HUES6 (cell line): ENCODE data around the gene ASTL.

Source experiments
- H3K27ac ChIP-seq: 2 replicates; pipeline ENCODE4 v1.7.0; 2013; ENCODE audit warnings: low read depth, mild to moderate bottlenecking, low read length, inconsistent platforms
- H3K27me3 ChIP-seq: 2 replicates; pipeline ENCODE4 v1.6.1; 2013; ENCODE audit warnings: low read length; ENCODE audit not compliant: control insufficient read depth, insufficient read depth
- H3K36me3 ChIP-seq: 2 replicates; pipeline ENCODE4 v1.6.1; 2013; ENCODE audit warnings: low read length; ENCODE audit not compliant: control insufficient read depth, insufficient read depth
- H3K4me1 ChIP-seq: 2 replicates; pipeline ENCODE4 v1.6.1; 2013; ENCODE audit warnings: low read length; ENCODE audit not compliant: control insufficient read depth, insufficient read depth
- H3K4me3 ChIP-seq: 2 replicates; pipeline ENCODE4 v1.5.1; 2013; ENCODE audit warnings: low read depth, low read length
- H3K9ac ChIP-seq: one replicate; pipeline ENCODE4 v1.6.1; 2013; ENCODE audit warnings: mild to moderate bottlenecking, low read length
- H3K9me3 ChIP-seq: 2 replicates; pipeline ENCODE4 v1.6.1; 2013; ENCODE audit warnings: low read depth, low read length; ENCODE audit not compliant: control insufficient read depth, insufficient read depth

Gene ASTL

GRCh38 chr2:96114903-96115581 lies 23.3 kb downstream of the ASTL start:
- H3K27ac ChIP-seq, result no peak overlapping the region
- H3K4me3 ChIP-seq, result no peak overlapping the region
- peaks cover 57% of the 10 kb centered on the region for H3K27me3 ChIP-seq
- no peak overlapping the region for H3K9ac ChIP-seq
- H3K4me1 ChIP-seq, result peaks cover 11% of the 10 kb centered on the region
- no peaks in the 10 kb centered on the region for H3K36me3 ChIP-seq
- H3K9me3 ChIP-seq, result no peaks in the 10 kb centered on the region

GRCh38 chr2:96114546-96114902 lies 23.8 kb downstream of the ASTL start:
- Histone ChIP-seq H3K4me3 (no peak overlapping the region), H3K4me1 (peaks cover 11% of the 10 kb centered on the region), H3K36me3 (no peaks in the 10 kb centered on the region), H3K9me3 (no peaks in the 10 kb centered on the region), H3K9ac (no peak overlapping the region), H3K27ac (no peak overlapping the region), H3K27me3 (peaks cover 52% of the 10 kb centered on the region)

- Histone ChIP-seq H3K4me3 (no peak overlapping the region), H3K9me3 (no peaks in the 10 kb centered on the region), H3K27ac (no peak overlapping the region)
Measured at GRCh38 chr2:96113951-96114350, 24.4 kb downstream of the ASTL start.

GRCh38 chr2:96113367-96113677 lies 25.0 kb downstream of the ASTL start:
- Histone ChIP-seq H3K27me3 (peaks cover 40% of the 10 kb centered on the region), H3K27ac (no peak overlapping the region), H3K4me1 (peaks cover 23% of the 10 kb centered on the region), H3K4me3 (no peak overlapping the region), H3K9me3 (no peaks in the 10 kb centered on the region), H3K9ac (no peak overlapping the region), H3K36me3 (no peaks in the 10 kb centered on the region)

More at GRCh38 chr2:96113951-96114350, 24.4 kb downstream of the ASTL start:
- Histone ChIP-seq H3K27me3 (peaks cover 46% of the 10 kb centered on the region), H3K9ac (no peak overlapping the region), H3K36me3 (no peaks in the 10 kb centered on the region), H3K4me1 (peaks cover 17% of the 10 kb centered on the region)

- H3K4me3 ChIP-seq, result no peak overlapping the region
- H3K9me3 ChIP-seq, result no peaks in the 10 kb centered on the region
- H3K36me3 ChIP-seq, result no peaks in the 10 kb centered on the region
- no peak overlapping the region for H3K9ac ChIP-seq
- H3K4me1 ChIP-seq, result peaks cover 29% of the 10 kb centered on the region
- H3K27me3 ChIP-seq, result peaks cover 34% of the 10 kb centered on the region
- no peak overlapping the region for H3K27ac ChIP-seq
Measured at GRCh38 chr2:96112501-96113366, 25.6 kb downstream of the ASTL start.

GRCh38 chr2:96111823-96112500 lies 26.3 kb downstream of the ASTL start:
- Histone ChIP-seq H3K27ac (no peak overlapping the region), H3K27me3 (peaks cover 26% of the 10 kb centered on the region), H3K4me1 (peaks cover 28% of the 10 kb centered on the region)

GRCh38 chr2:96111257-96111640 lies 27.1 kb downstream of the ASTL start:
- Histone ChIP-seq H3K4me3 (no peak overlapping the region), H3K9me3 (no peaks in the 10 kb centered on the region), H3K4me1 (peaks cover 28% of the 10 kb centered on the region), H3K36me3 (no peaks in the 10 kb centered on the region), H3K27me3 (peaks cover 25% of the 10 kb centered on the region), H3K9ac (no peak overlapping the region), H3K27ac (no peak overlapping the region)

More at GRCh38 chr2:96111823-96112500, 26.3 kb downstream of the ASTL start:
- Histone ChIP-seq H3K9ac (no peak overlapping the region), H3K9me3 (no peaks in the 10 kb centered on the region), H3K4me3 (no peak overlapping the region), H3K36me3 (no peaks in the 10 kb centered on the region)

GRCh38 chr2:96110621-96111256 lies 27.6 kb downstream of the ASTL start:
- H3K4me3 ChIP-seq, result no peak overlapping the region
- peaks cover 28% of the 10 kb centered on the region for H3K4me1 ChIP-seq
- no peaks in the 10 kb centered on the region for H3K36me3 ChIP-seq
- H3K9me3 ChIP-seq, result peaks cover 4% of the 10 kb centered on the region; the same call in 1 of the 2 replicates
- peaks cover 20% of the 10 kb centered on the region for H3K27me3 ChIP-seq
- no peak overlapping the region for H3K27ac ChIP-seq
- no peak overlapping the region for H3K9ac ChIP-seq

GRCh38 chr2:96109931-96110511 lies 28.3 kb downstream of the ASTL start:
- Histone ChIP-seq H3K36me3 (no peaks in the 10 kb centered on the region), H3K4me1 (peaks cover 28% of the 10 kb centered on the region), H3K4me3 (no peak overlapping the region), H3K9me3 (peaks cover 11% of the 10 kb centered on the region), H3K9ac (no peak overlapping the region), H3K27ac (no peak overlapping the region), H3K27me3 (peaks cover 13% of the 10 kb centered on the region)

- peaks cover 15% of the 10 kb centered on the region for H3K9me3 ChIP-seq
- H3K4me3 ChIP-seq, result no peak overlapping the region
- H3K9ac ChIP-seq, result no peak overlapping the region
- peaks cover 6% of the 10 kb centered on the region; the same call in 1 of the 2 replicates for H3K27me3 ChIP-seq
- H3K36me3 ChIP-seq, result no peaks in the 10 kb centered on the region
- H3K4me1 ChIP-seq, result peaks cover 28% of the 10 kb centered on the region
- H3K27ac ChIP-seq, result no peak overlapping the region
Measured at GRCh38 chr2:96109361-96109680, 29.0 kb downstream of the ASTL start.
